H9 (cell line): Measurements from ENCODE around the gene HTT-AS. TPM values are rescaled to one million over a fixed set of nuclear protein-coding genes. Genes with fewer than 3 reads are reported as not detected.

ENCODE experiments used
- DNase-seq: peaks from one replicate; pipeline ENCODE4 v3.0.0-alpha.2; 2017
- H2AFZ ChIP-seq: one replicate; pipeline ENCODE4 v1.6.1; 2013; ENCODE audit warnings: mild to moderate bottlenecking, low read length, control low read depth, moderate library complexity
- H2AK5ac ChIP-seq: 2 replicates; pipeline ENCODE4 v1.6.1; 2013; ENCODE audit warnings: low read length, control low read depth, mixed read lengths; ENCODE audit not compliant: insufficient read length
- H2BK120ac ChIP-seq: one replicate; pipeline ENCODE4 v1.6.1; 2013; ENCODE audit warnings: low read depth, mild to moderate bottlenecking, low read length, control low read depth, inconsistent platforms; ENCODE audit not compliant: poor library complexity, severe bottlenecking
- H2BK12ac ChIP-seq: 2 replicates; pipeline ENCODE4 v1.6.1; 2013; ENCODE audit warnings: low read length, control low read depth, mixed read lengths, low read depth; ENCODE audit not compliant: insufficient read length
- H2BK15ac ChIP-seq: 2 replicates; pipeline ENCODE4 v1.6.1; 2013; ENCODE audit warnings: low read depth, low read length, control low read depth
- H2BK20ac ChIP-seq: one replicate; pipeline ENCODE4 v1.6.1; 2013; ENCODE audit warnings: low read depth, mild to moderate bottlenecking, low read length, control low read depth, inconsistent platforms; ENCODE audit not compliant: poor library complexity, severe bottlenecking
- H2BK5ac ChIP-seq: 2 replicates; pipeline ENCODE4 v1.6.1; 2013; ENCODE audit warnings: low read length, control low read depth, mixed read lengths; ENCODE audit not compliant: insufficient read length
- H3K14ac ChIP-seq: 2 replicates; pipeline ENCODE4 v1.6.1; 2013; ENCODE audit warnings: low read length, control low read depth; ENCODE audit not compliant: insufficient read depth
- H3K18ac ChIP-seq: 2 replicates; pipeline ENCODE4 v1.6.1; 2013; ENCODE audit warnings: low read depth, mild to moderate bottlenecking, mixed read lengths, low read length, control low read depth; ENCODE audit not compliant: insufficient read length
- H3K23ac ChIP-seq: 2 replicates; pipeline ENCODE4 v1.6.1; 2013; ENCODE audit warnings: low read length, control low read depth, mixed read lengths, low read depth; ENCODE audit not compliant: insufficient read length
- H3K23me2 ChIP-seq: 2 replicates; pipeline ENCODE4 v1.6.1; 2013; ENCODE audit warnings: low read depth, mild to moderate bottlenecking, mixed read lengths, low read length, control low read depth; ENCODE audit not compliant: insufficient read length, poor library complexity, severe bottlenecking
- H3K27ac ChIP-seq: 2 replicates; pipeline ENCODE4 v1.5.1; 2013; ENCODE audit warnings: low read length, control low read depth, mixed read lengths, low read depth; ENCODE audit not compliant: insufficient read length
- H3K27me3 ChIP-seq: 2 replicates; pipeline ENCODE4 v1.6.1; 2013; ENCODE audit warnings: low read length, control low read depth, inconsistent platforms; ENCODE audit not compliant: insufficient read depth
- H3K4ac ChIP-seq: 2 replicates; pipeline ENCODE4 v1.6.1; 2013; ENCODE audit warnings: low read depth, mild to moderate bottlenecking, control low read depth, inconsistent platforms, low read length, moderate library complexity
- H3K4me1 ChIP-seq: 2 replicates; pipeline ENCODE4 v1.6.1; 2013; ENCODE audit warnings: low read length, control low read depth, inconsistent platforms; ENCODE audit not compliant: insufficient read depth
- H3K4me2 ChIP-seq: 2 replicates; pipeline ENCODE4 v1.6.1; 2013; ENCODE audit warnings: low read length, control low read depth, mixed read lengths; ENCODE audit not compliant: insufficient read length, insufficient read depth
- H3K56ac ChIP-seq: 2 replicates; pipeline ENCODE4 v1.6.1; 2013; ENCODE audit warnings: low read depth, mild to moderate bottlenecking, mixed read lengths, low read length, control low read depth; ENCODE audit not compliant: insufficient read length
- H3K79me1 ChIP-seq: 2 replicates; pipeline ENCODE4 v1.6.1; 2013; ENCODE audit warnings: low read depth, mild to moderate bottlenecking, moderate library complexity, low read length, control low read depth, inconsistent platforms; ENCODE audit not compliant: insufficient read depth, poor library complexity, severe bottlenecking
- H3K79me2 ChIP-seq: 2 replicates; pipeline ENCODE4 v1.6.1; 2013; ENCODE audit warnings: low read length, control low read depth, inconsistent platforms; ENCODE audit not compliant: insufficient read depth
- H3K9ac ChIP-seq: 2 replicates; pipeline ENCODE4 v1.6.1; 2013; ENCODE audit warnings: low read length, control low read depth, mixed read lengths; ENCODE audit not compliant: insufficient read length; ENCODE audit errors: extremely low read depth
- H3K9me3 ChIP-seq: one replicate; pipeline ENCODE4 v1.6.1; 2013; ENCODE audit warnings: low read depth, low read length, inconsistent platforms; ENCODE audit not compliant: control insufficient read depth
- H3T11ph ChIP-seq: one replicate; pipeline ENCODE4 v1.6.1; 2013; ENCODE audit warnings: mild to moderate bottlenecking, low read length, control low read depth, inconsistent platforms
- H4K20me1 ChIP-seq: one replicate; pipeline ENCODE4 v1.6.1; 2013; ENCODE audit not compliant: control insufficient read depth, insufficient read length, insufficient read depth
- H4K5ac ChIP-seq: 2 replicates; pipeline ENCODE4 v1.6.1; 2013; ENCODE audit warnings: low read depth, mild to moderate bottlenecking, mixed read lengths, low read length, control low read depth; ENCODE audit not compliant: insufficient read length
- H4K8ac ChIP-seq: replicated peaks from 2 replicates; pipeline ENCODE4 v1.6.1; 2013; ENCODE audit warnings: low read length, control low read depth, mixed read lengths, low read depth; ENCODE audit not compliant: insufficient read length
- H4K91ac ChIP-seq: 2 replicates; pipeline ENCODE4 v1.6.1; 2013; ENCODE audit warnings: low read depth, mild to moderate bottlenecking, moderate library complexity, mixed read lengths, low read length, control low read depth; ENCODE audit not compliant: insufficient read length
- H3K27ac Mint-ChIP-seq, 3 experiments: 2 replicates in 2 of 3; 3 replicates in 1 of 3; pipeline ENCODE4 v1.8.0; 2020 to 2021; ENCODE audit warnings: mixed read lengths in 3 of 3, mild to moderate bottlenecking in 1 of 3, moderate library complexity in 1 of 3
- H3K27me3 Mint-ChIP-seq: 2 replicates; pipeline ENCODE4 v1.8.0; 2021; ENCODE audit warnings: low read depth, mild to moderate bottlenecking, moderate library complexity, mixed read lengths
- H3K36me3 Mint-ChIP-seq, 3 experiments: 2 replicates in 2 of 3; 3 replicates in 1 of 3; pipeline ENCODE4 v1.8.0; 2020 to 2021; ENCODE audit warnings: low read depth in 3 of 3, mixed read lengths in 3 of 3; ENCODE audit not compliant: insufficient read depth in 1 of 3
- H3K4me1 Mint-ChIP-seq, 2 experiments: 2 replicates each; pipeline ENCODE4 v1.8.0; 2020; ENCODE audit warnings: mixed read lengths in 2 of 2
- H3K4me3 Mint-ChIP-seq, 2 experiments: 2 replicates in 1 of 2; 3 replicates in 1 of 2; pipeline ENCODE4 v1.8.0; 2020 to 2021; ENCODE audit warnings: mild to moderate bottlenecking in 2 of 2, mixed read lengths in 2 of 2, moderate library complexity in 1 of 2
- H3K9me3 Mint-ChIP-seq, 2 experiments: 2 replicates in 1 of 2; 3 replicates in 1 of 2; pipeline ENCODE4 v1.8.0; 2020; ENCODE audit warnings: mild to moderate bottlenecking in 2 of 2, mixed read lengths in 2 of 2, moderate library complexity in 1 of 2
- CTCF ChIP-seq: fragments of 200-600 bp; sonication (generic); conservative IDR thresholded peaks from 3 replicates; pipeline ENCODE4 v1.8.0; 2021; ENCODE audit warnings: antibody characterized with exemption, mild to moderate bottlenecking
- WGBS: extraction: QIAGEN DNeasy Blood & Tissue Kit; methylation state at CpG from one replicate; pipeline ENCODE4 v1.1.7; 2013; ENCODE audit warnings: missing lambda C conversion rate, low lambda C conversion rate, mixed read lengths; ENCODE audit not compliant: insufficient read length; ENCODE audit errors: extremely low coverage; 5-methylcytosine and 5-hydroxymethylcytosine counted together
- total RNA-seq: library from RNA; stranded (reverse); gene quantifications from 2 replicates; pipeline ENCODE4 v1.2.1, GENCODE V29; 2021

HTT-AS gene
- total RNA-seq, 1 experiment from 2014 or later, result not detected

DNA sequence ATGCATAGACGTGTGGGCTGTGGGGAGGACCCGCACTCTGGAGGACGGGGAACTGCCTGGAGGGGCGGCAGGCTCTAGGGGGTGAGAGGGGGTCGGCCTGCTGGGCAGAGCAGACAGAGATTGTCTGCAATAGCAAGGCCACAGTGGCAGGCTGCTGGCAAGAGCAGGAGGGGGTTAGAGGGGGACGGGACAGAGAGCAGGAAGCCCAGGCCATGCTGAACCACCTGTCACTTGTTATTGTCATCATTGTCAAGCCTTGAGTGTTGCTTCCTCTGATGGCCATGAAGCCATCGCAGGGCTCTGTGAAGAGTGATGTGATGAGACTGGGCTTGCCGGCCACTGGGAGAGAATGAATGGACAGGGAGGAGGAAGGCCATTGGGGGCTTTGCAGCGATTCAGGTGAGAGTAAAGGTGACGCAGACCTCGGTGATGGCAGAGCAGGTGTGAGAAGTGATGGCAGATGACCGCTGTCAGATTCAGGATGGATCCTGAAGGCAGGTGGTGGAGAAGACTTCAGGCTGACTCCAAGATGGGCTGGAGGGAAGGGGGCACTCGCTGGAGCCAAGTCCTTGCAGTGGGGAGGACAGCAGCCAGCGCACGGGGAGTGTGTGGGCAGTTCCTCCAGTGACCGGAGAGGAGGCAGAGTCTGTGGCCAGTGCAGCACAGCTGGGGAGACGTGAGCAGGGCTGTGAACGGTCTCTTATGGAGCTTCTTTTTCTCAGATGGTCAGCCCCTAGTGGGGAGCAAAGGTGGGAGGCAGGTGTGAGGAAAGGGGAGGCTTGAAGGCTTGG lies 43.6 kb downstream of the HTT-AS start:
- no peaks in the 10 kb centered on the region for H3K9me3 Mint-ChIP-seq
- no peaks in the 10 kb centered on the region for H3K27me3 ChIP-seq
- no peak overlapping the region for H3K23ac ChIP-seq
- H4K91ac ChIP-seq, result no peak overlapping the region
- no peak overlapping the region for H3K4ac ChIP-seq
- H2BK20ac ChIP-seq, result no peak overlapping the region
- no peaks in the 10 kb centered on the region for H3K4me1 Mint-ChIP-seq
- H3K9me3 ChIP-seq, result no peaks in the 10 kb centered on the region
- no peaks in the 10 kb centered on the region for H3K23me2 ChIP-seq
- H2BK120ac ChIP-seq, result no peak overlapping the region
- no peak overlapping the region for H3K4me2 ChIP-seq
- H3K27me3 Mint-ChIP-seq, result peaks cover 2% of the 10 kb centered on the region
- no peaks in the 10 kb centered on the region for H4K20me1 ChIP-seq
- H4K8ac ChIP-seq, result no peak overlapping the region
- no peak overlapping the region for H2AFZ ChIP-seq
- no peak overlapping the region for H2BK5ac ChIP-seq
- no peak overlapping the region for H2BK12ac ChIP-seq
- H4K5ac ChIP-seq, result no peak overlapping the region
- no peak overlapping the region; a peak in 1 of 7 replicates for H3K27ac Mint-ChIP-seq
- no peak for DNase-seq
- no peak for TF ChIP-seq CTCF
- no CpG with 5 or more reads among the region's 18 CpGs for WGBS
- H3K79me2 ChIP-seq, result no peaks in the 10 kb centered on the region
- H3K36me3 Mint-ChIP-seq, result no peaks in the 10 kb centered on the region; a peak in 1 of 7 replicates
- no peak overlapping the region for H2AK5ac ChIP-seq
- H3K14ac ChIP-seq, result no peak overlapping the region; the same call in 1 of the 2 replicates
- H2BK15ac ChIP-seq, result no peak overlapping the region
- H3K18ac ChIP-seq, result no peak overlapping the region
- no peak overlapping the region for H3K4me3 Mint-ChIP-seq
- no peak overlapping the region for H3T11ph ChIP-seq
- no peak overlapping the region for H3K27ac ChIP-seq
- H3K56ac ChIP-seq, result no peak overlapping the region
- H3K9ac ChIP-seq, result no peak overlapping the region
- H3K4me1 ChIP-seq, result no peaks in the 10 kb centered on the region
- H3K79me1 ChIP-seq, result no peaks in the 10 kb centered on the region
